Measurements from ENCODE around the gene BLID. TPM values are rescaled to one million over a fixed set of nuclear protein-coding genes. Genes with fewer than 3 reads are reported as not detected.

Gene BLID
- 2.8 TPM for total RNA-seq

GRCh38 chr11:122115524-122116379, at the start of gene BLID:
Gene BLID, minus strand, starts transcription at chr11:122116215. Its CDS starts 293 bp downstream, at chr11:122115922.
- DNase-seq = no peak

GRCh38 chr11:122163053-122163819, 47.2 kb upstream of the BLID start:
- no peak for DNase-seq

GRCh38 chr11:122162095-122162494, 46.1 kb upstream of the BLID start:
- DNase-seq = no peak

GRCh38 chr11:122160841-122161590, 45.0 kb upstream of the BLID start:
- no peak for DNase-seq

- no peak for DNase-seq
These were observed 43.8 kb upstream of the BLID start for GRCh38 chr11:122159861-122160260.

GRCh38 chr11:122159173-122159721, 43.2 kb upstream of the BLID start:
- peak; percentile 73 for DNase-seq

- DNase-seq = no peak
These were observed 42.2 kb upstream of the BLID start for GRCh38 chr11:122158171-122158570.

GRCh38 chr11:122157653-122158161, 41.7 kb upstream of the BLID start:
- DNase-seq = peak; percentile 24

GRCh38 chr11:122156940-122157382, 40.9 kb upstream of the BLID start:
- DNase-seq = no peak

- no peak for DNase-seq
These were observed 39.9 kb upstream of the BLID start for GRCh38 chr11:122155765-122156527.

GRCh38 chr11:122154994-122155393, 39.0 kb upstream of the BLID start:
- no peak for DNase-seq

- DNase-seq = no peak
These were observed 38.2 kb upstream of the BLID start for GRCh38 chr11:122154227-122154626.

GRCh38 chr11:122153746-122154145, 37.7 kb upstream of the BLID start:
- no peak for DNase-seq

- DNase-seq = no peak
These were observed 34.5 kb upstream of the BLID start for GRCh38 chr11:122150216-122151124.

- DNase-seq = no peak
These were observed 33.2 kb upstream of the BLID start for GRCh38 chr11:122149202-122149601.

- DNase-seq = no peak
These were observed 30.5 kb upstream of the BLID start for GRCh38 chr11:122146475-122146874.

- no peak for DNase-seq
These were observed 29.8 kb upstream of the BLID start for GRCh38 chr11:122145715-122146274.

- no peak for DNase-seq
These were observed 28.7 kb upstream of the BLID start for GRCh38 chr11:122144752-122145151.

- no peak for DNase-seq
These were observed 25.7 kb upstream of the BLID start for GRCh38 chr11:122141725-122142124.

GRCh38 chr11:122140500-122140899, 24.5 kb upstream of the BLID start:
- DNase-seq = no peak
